Spinal cord (tissue), 10 donors: Measurements from ENCODE around the gene MRPL24. TPM values are rescaled to one million over a fixed set of nuclear protein-coding genes. Genes with fewer than 3 reads are reported as not detected.

ENCODE experiments used
- DNase-seq, 6 donors: peaks; one replicate each; pipeline versions ENCODE4 v3.0.0 to v3.0.0-alpha.2; 2013 to 2015; ENCODE audit warnings: low spot score in 6 of 6, low read depth in 4 of 6
- H3K27ac ChIP-seq: one replicate; pipeline ENCODE4 v1.5.1; 2013; ENCODE audit warnings: low read depth, low read length, control low read depth
- H3K27me3 ChIP-seq: one replicate; pipeline ENCODE4 v1.6.1; 2013; ENCODE audit warnings: low read length; ENCODE audit not compliant: control insufficient read depth, insufficient read depth
- H3K36me3 ChIP-seq: one replicate; pipeline ENCODE4 v1.6.1; 2013; ENCODE audit warnings: low read length; ENCODE audit not compliant: control insufficient read depth, insufficient read depth
- H3K4me1 ChIP-seq: one replicate; pipeline ENCODE4 v1.6.1; 2013; ENCODE audit warnings: low read length; ENCODE audit not compliant: control insufficient read depth, insufficient read depth
- H3K4me3 ChIP-seq: one replicate; pipeline ENCODE4 v1.5.1; 2013; ENCODE audit warnings: low read depth, low read length, control low read depth
- H3K9me3 ChIP-seq: one replicate; pipeline ENCODE4 v1.6.1; 2013; ENCODE audit warnings: low read length; ENCODE audit not compliant: control insufficient read depth, insufficient read depth
- WGBS: methylation state at CpG from one replicate; pipeline ENCODE4 v1.1.5; 2013; ENCODE audit warnings: missing lambda C conversion rate; ENCODE audit not compliant: insufficient coverage; 5-methylcytosine and 5-hydroxymethylcytosine counted together
- polyA plus RNA-seq, 2 donors: library from polyadenylated mRNA; unstranded; fragments of 120-200 nt; gene quantifications; one replicate each; pipeline ENCODE4 v1.2.1, GENCODE V29; 2013; ENCODE audit not compliant: insufficient read length in 2 of 2
- total RNA-seq, 2 donors: library from RNA; depleted of rRNA in 1 of 2; stranded (reverse); fragments of 120-200 nt in 1 of 2; fragments of >200 nt in 1 of 2; gene quantifications; one replicate each; pipeline versions ENCODE4 v1.2.3 to v1.2.4, GENCODE V29; 2013 to 2014
- donor health status: healthy.

Gene MRPL24
- total and polyA plus RNA-seq, 4 donors, result 22.9 to 61.1 (median 57.2) TPM

- 54% methylated on average over 7 of the region's 8 CpGs for WGBS
- H3K4me1 ChIP-seq, result peaks cover 8% of the 10 kb centered on the region
- DNase-seq, result no peak
- H3K27me3 ChIP-seq, result peaks cover 3% of the 10 kb centered on the region
- no peak overlapping the region for H3K27ac ChIP-seq
- no peaks in the 10 kb centered on the region for H3K9me3 ChIP-seq
- H3K4me3 ChIP-seq, result no peak overlapping the region
- peaks cover 12% of the 10 kb centered on the region for H3K36me3 ChIP-seq
Measured at GRCh38 chr1:156697481-156697880, 43.4 kb downstream of the MRPL24 start.

GRCh38 chr1:156696755-156697154, 44.1 kb downstream of the MRPL24 start:
- no peak overlapping the region for H3K27ac ChIP-seq
- H3K27me3 ChIP-seq, result peaks cover 10% of the 10 kb centered on the region
- H3K4me3 ChIP-seq, result no peak overlapping the region
- no peak for DNase-seq
- peaks cover 16% of the 10 kb centered on the region for H3K4me1 ChIP-seq
- WGBS, result 95% methylated on average over 8 of the region's 8 CpGs
- peaks cover 12% of the 10 kb centered on the region for H3K36me3 ChIP-seq
- no peaks in the 10 kb centered on the region for H3K9me3 ChIP-seq

GRCh38 chr1:156694690-156694962, 46.3 kb downstream of the MRPL24 start:
- H3K36me3 ChIP-seq, result peaks cover 4% of the 10 kb centered on the region
- peaks cover 19% of the 10 kb centered on the region for H3K27me3 ChIP-seq
- no peak overlapping the region for H3K4me3 ChIP-seq
- no peak overlapping the region for H3K27ac ChIP-seq
- DNase-seq, result no peak
- H3K9me3 ChIP-seq, result no peaks in the 10 kb centered on the region
- H3K4me1 ChIP-seq, result peaks cover 36% of the 10 kb centered on the region
- 83% methylated on average over 1 of the region's 5 CpGs for WGBS

GRCh38 chr1:156693848-156694689, 46.8 kb downstream of the MRPL24 start:
- Histone ChIP-seq H3K27me3 (peaks cover 19% of the 10 kb centered on the region), H3K4me3 (no peak overlapping the region), H3K36me3 (peaks cover 2% of the 10 kb centered on the region), H3K4me1 (peaks cover 42% of the 10 kb centered on the region), H3K9me3 (no peaks in the 10 kb centered on the region), H3K27ac (no peak overlapping the region)
- DNase-seq, result no peak
- WGBS, result 74% methylated on average over 8 of the region's 12 CpGs

- Histone ChIP-seq H3K4me1 (peaks cover 43% of the 10 kb centered on the region), H3K27ac (no peak overlapping the region)
Measured at GRCh38 chr1:156692925-156693847, 47.7 kb downstream of the MRPL24 start.

GRCh38 chr1:156692441-156692924, 48.4 kb downstream of the MRPL24 start:
- WGBS, result 21% methylated on average over 13 of the region's 13 CpGs
- Histone ChIP-seq H3K9me3 (no peaks in the 10 kb centered on the region), H3K27ac (no peak overlapping the region), H3K4me1 (peaks cover 43% of the 10 kb centered on the region), H3K27me3 (peaks cover 19% of the 10 kb centered on the region), H3K36me3 (no peaks in the 10 kb centered on the region), H3K4me3 (no peak overlapping the region)
- DNase-seq, result no peak

More at GRCh38 chr1:156692925-156693847, 47.7 kb downstream of the MRPL24 start:
- no peaks in the 10 kb centered on the region for H3K9me3 ChIP-seq
- no peak overlapping the region for H3K4me3 ChIP-seq
- 31% methylated on average over 15 of the region's 16 CpGs for WGBS
- peaks cover 19% of the 10 kb centered on the region for H3K27me3 ChIP-seq
- no peaks in the 10 kb centered on the region for H3K36me3 ChIP-seq
- no peak for DNase-seq

- H3K36me3 ChIP-seq, result no peaks in the 10 kb centered on the region
- peaks cover 43% of the 10 kb centered on the region for H3K4me1 ChIP-seq
- H3K27me3 ChIP-seq, result peaks cover 19% of the 10 kb centered on the region
- no peaks in the 10 kb centered on the region for H3K9me3 ChIP-seq
- no peak for DNase-seq
- H3K27ac ChIP-seq, result no peak overlapping the region
- 41% methylated on average over 18 of the region's 20 CpGs for WGBS
- H3K4me3 ChIP-seq, result no peak overlapping the region
Measured at GRCh38 chr1:156691665-156692440, 49.0 kb downstream of the MRPL24 start.

- H3K36me3 ChIP-seq, result no peaks in the 10 kb centered on the region
- H3K27me3 ChIP-seq, result peaks cover 19% of the 10 kb centered on the region
- H3K4me1 ChIP-seq, result peaks cover 43% of the 10 kb centered on the region
- H3K27ac ChIP-seq, result no peak overlapping the region
- H3K4me3 ChIP-seq, result no peak overlapping the region
- no peaks in the 10 kb centered on the region for H3K9me3 ChIP-seq
- DNase-seq, result no peak
- 53% methylated on average over 9 of the region's 10 CpGs for WGBS
Measured at GRCh38 chr1:156691191-156691590, 49.7 kb downstream of the MRPL24 start.

GRCh38 chr1:156690675-156691036, 50.2 kb downstream of the MRPL24 start:
- Histone ChIP-seq H3K4me3 (no peak overlapping the region), H3K27me3 (peaks cover 19% of the 10 kb centered on the region), H3K36me3 (no peaks in the 10 kb centered on the region), H3K9me3 (no peaks in the 10 kb centered on the region), H3K4me1 (peaks cover 43% of the 10 kb centered on the region), H3K27ac (no peak overlapping the region)
- WGBS, result 38% methylated on average over 5 of the region's 8 CpGs
- DNase-seq, result no peak
